Suprapubic skin (tissue), 4 donors: Measurements from ENCODE around the gene SNX22. TPM values are rescaled to one million over a fixed set of nuclear protein-coding genes. Genes with fewer than 3 reads are reported as not detected.
A peak's percentile ranks its signal among the peaks of the same experiment; 100 is the strongest.

Experiments
- DNase-seq, 2 donors: peaks; one replicate each; pipeline ENCODE4 v3.0.0-alpha.2; 2019; ENCODE audit warnings: low spot score in 2 of 2
- H3K27ac ChIP-seq: fragments of 200-600 bp; sonication (generic); one replicate; pipeline ENCODE4 v1.5.1; 2019
- H3K27me3 ChIP-seq: fragments of 200-600 bp; sonication (generic); one replicate; pipeline ENCODE4 v1.5.1; 2019
- H3K36me3 ChIP-seq: fragments of 200-600 bp; sonication (generic); one replicate; pipeline ENCODE4 v1.5.1; 2019
- H3K4me1 ChIP-seq: fragments of 200-600 bp; sonication (generic); one replicate; pipeline ENCODE4 v1.5.1; 2019
- H3K4me3 ChIP-seq: fragments of 200-600 bp; sonication (generic); one replicate; pipeline ENCODE4 v1.5.1; 2019; ENCODE audit warnings: mild to moderate bottlenecking
- H3K9me3 ChIP-seq: fragments of 200-600 bp; sonication (generic); one replicate; pipeline ENCODE4 v1.5.1; 2019
- CTCF ChIP-seq, 2 donors: fragments of 200-600 bp in 1 of 2; fragments of 450-650 bp in 1 of 2; sonication (generic) in 1 of 2; IDR thresholded peaks; one replicate each; pipeline ENCODE4 v1.5.1; 2016 to 2019; ENCODE audit warnings: antibody characterized with exemption in 2 of 2, mild to moderate bottlenecking in 1 of 2, moderate library complexity in 1 of 2
- EP300 ChIP-seq: sonication (generic); formaldehyde crosslinking; IDR thresholded peaks from one replicate; pipeline ENCODE4 v1.6.1; 2017; ENCODE audit warnings: antibody characterized with exemption
- POLR2A ChIP-seq, 2 donors: fragments of 450-650 bp; IDR thresholded peaks; one replicate each; pipeline ENCODE4 v1.6.1; 2017; ENCODE audit warnings: antibody characterized with exemption in 2 of 2, mild to moderate bottlenecking in 2 of 2, moderate library complexity in 2 of 2
- POLR2AphosphoS5 ChIP-seq, 3 donors: sonication (generic); formaldehyde crosslinking; IDR thresholded peaks; one replicate each; pipeline ENCODE4 v1.6.1; 2017; ENCODE audit warnings: antibody characterized with exemption in 3 of 3
- WGBS: methylation state at CpG from one replicate; pipeline ENCODE4 v1.1.5; 2018; 5-methylcytosine and 5-hydroxymethylcytosine counted together
- total RNA-seq, 4 donors: library from RNA; depleted of rRNA; stranded (reverse); fragments of >200 nt; gene quantifications; one replicate each; pipeline ENCODE4 v1.1.0, GENCODE V29; 2016

The SNX22 gene
- total RNA-seq, 4 donors from 2014 or later, result 0.19 to 0.80 (median 0.64) TPM; not detected in 1

- peaks cover 16% of the 10 kb centered on the region for H3K36me3 ChIP-seq
- H3K27ac ChIP-seq, result no peak overlapping the region
- H3K4me1 ChIP-seq, result peaks cover 22% of the 10 kb centered on the region
- TF ChIP-seq POLR2A (IDR thresholded peaks at IDR 0.05) (no peak), CTCF (IDR thresholded peaks at IDR 0.05) (no peak), POLR2AphosphoS5 (IDR thresholded peaks at IDR 0.05) (no peak), EP300 (no peak)
- no peaks in the 10 kb centered on the region for H3K9me3 ChIP-seq
- peaks cover 20% of the 10 kb centered on the region for H3K27me3 ChIP-seq
- H3K4me3 ChIP-seq, result no peak overlapping the region
- DNase-seq, result peak in 1 of 2 donors; percentile 40
- WGBS, result 77% methylated on average over 7 of the region's 7 CpGs
Measured at GRCh38 chr15:64148168-64148567, 3.4 kb upstream of the SNX22 start.

- Histone ChIP-seq H3K27me3 (peaks cover 20% of the 10 kb centered on the region), H3K36me3 (peaks cover 12% of the 10 kb centered on the region), H3K4me3 (no peak overlapping the region), H3K9me3 (no peaks in the 10 kb centered on the region), H3K4me1 (peaks cover 26% of the 10 kb centered on the region), H3K27ac (no peak overlapping the region)
- TF ChIP-seq CTCF (IDR thresholded peaks at IDR 0.05) (no peak), POLR2A (IDR thresholded peaks at IDR 0.05) (no peak), POLR2AphosphoS5 (IDR thresholded peaks at IDR 0.05) (no peak), EP300 (no peak)
- 66% methylated on average over 3 of the region's 3 CpGs for WGBS
- DNase-seq, result no peak
Measured at GRCh38 chr15:64148581-64148980, 3.0 kb upstream of the SNX22 start.

- H3K9me3 ChIP-seq, result no peaks in the 10 kb centered on the region
- H3K27ac ChIP-seq, result no peak overlapping the region
- peaks cover 20% of the 10 kb centered on the region for H3K27me3 ChIP-seq
- no peak overlapping the region for H3K4me3 ChIP-seq
- H3K4me1 ChIP-seq, result peaks cover 28% of the 10 kb centered on the region
- no peak for DNase-seq
- H3K36me3 ChIP-seq, result peaks cover 9% of the 10 kb centered on the region
- TF ChIP-seq CTCF (IDR thresholded peaks at IDR 0.05) (no peak), EP300 (no peak), POLR2A (IDR thresholded peaks at IDR 0.05) (no peak), POLR2AphosphoS5 (IDR thresholded peaks at IDR 0.05) (no peak)
Measured at GRCh38 chr15:64149424-64149823, 2.1 kb upstream of the SNX22 start.

- Histone ChIP-seq H3K4me3 (no peak overlapping the region), H3K9me3 (no peaks in the 10 kb centered on the region), H3K27me3 (peaks cover 20% of the 10 kb centered on the region), H3K4me1 (peaks cover 28% of the 10 kb centered on the region), H3K27ac (no peak overlapping the region), H3K36me3 (peaks cover 9% of the 10 kb centered on the region)
- DNase-seq, result no peak
- TF ChIP-seq POLR2A (IDR thresholded peaks at IDR 0.05), result no peak
- no peak for TF ChIP-seq CTCF (IDR thresholded peaks at IDR 0.05)
- no peak for TF ChIP-seq EP300
- TF ChIP-seq POLR2AphosphoS5 (IDR thresholded peaks at IDR 0.05), result no peak
- 67% methylated on average over 9 of the region's 9 CpGs for WGBS
Measured at GRCh38 chr15:64149893-64150578, 1.5 kb upstream of the SNX22 start.

GRCh38 chr15:64152507-64153387 is 1.2 kb downstream of the SNX22 start:
- TF ChIP-seq CTCF (IDR thresholded peaks at IDR 0.05), result no peak
- no peak for TF ChIP-seq EP300
- no peak for TF ChIP-seq POLR2AphosphoS5 (IDR thresholded peaks at IDR 0.05)
- no peak for TF ChIP-seq POLR2A (IDR thresholded peaks at IDR 0.05)
- no peak overlapping the region for H3K27ac ChIP-seq
- DNase-seq, result no peak

More at GRCh38 chr15:64152507-64153387, 1.2 kb downstream of the SNX22 start:
- H3K4me3 ChIP-seq, result peak overlapping the region; percentile 57
- WGBS, result 13% methylated on average over 9 of the region's 27 CpGs
- peaks cover 20% of the 10 kb centered on the region for H3K27me3 ChIP-seq
- no peaks in the 10 kb centered on the region for H3K9me3 ChIP-seq
- H3K36me3 ChIP-seq, result peaks cover 36% of the 10 kb centered on the region
- peaks cover 28% of the 10 kb centered on the region for H3K4me1 ChIP-seq
